ENCODE measurements around the gene METRNL. TPM values are rescaled to one million over a fixed set of nuclear protein-coding genes. Genes with fewer than 3 reads are reported as not detected.

METRNL gene
- total RNA-seq, 1 experiment from 2014 or later: 44.6 TPM

DNA sequence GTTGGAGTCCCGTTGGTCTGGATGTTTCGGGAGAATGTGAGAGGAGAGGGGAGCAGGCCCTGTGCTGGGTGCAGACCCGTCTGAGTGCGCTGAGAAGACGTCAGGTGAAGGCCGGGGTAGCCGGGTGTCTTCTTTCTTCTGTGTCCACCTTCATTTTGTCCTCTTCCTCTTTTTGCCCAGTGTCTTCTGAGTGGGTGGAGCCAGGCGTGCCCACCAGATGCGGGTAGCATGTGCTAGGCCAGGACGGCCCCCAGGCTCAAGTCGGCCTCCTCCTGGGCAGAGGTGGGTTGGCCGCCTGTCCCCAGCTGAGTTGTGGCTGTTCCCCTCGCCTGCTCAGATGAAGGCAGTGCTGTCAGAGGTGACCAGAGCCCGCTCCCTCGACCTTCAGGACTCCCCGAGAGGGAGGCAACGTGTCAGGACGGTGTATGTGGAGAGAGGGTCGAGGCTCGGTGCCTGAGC lies 3.5 kb downstream of the METRNL start:
- TF ChIP-seq, protein P1, sequence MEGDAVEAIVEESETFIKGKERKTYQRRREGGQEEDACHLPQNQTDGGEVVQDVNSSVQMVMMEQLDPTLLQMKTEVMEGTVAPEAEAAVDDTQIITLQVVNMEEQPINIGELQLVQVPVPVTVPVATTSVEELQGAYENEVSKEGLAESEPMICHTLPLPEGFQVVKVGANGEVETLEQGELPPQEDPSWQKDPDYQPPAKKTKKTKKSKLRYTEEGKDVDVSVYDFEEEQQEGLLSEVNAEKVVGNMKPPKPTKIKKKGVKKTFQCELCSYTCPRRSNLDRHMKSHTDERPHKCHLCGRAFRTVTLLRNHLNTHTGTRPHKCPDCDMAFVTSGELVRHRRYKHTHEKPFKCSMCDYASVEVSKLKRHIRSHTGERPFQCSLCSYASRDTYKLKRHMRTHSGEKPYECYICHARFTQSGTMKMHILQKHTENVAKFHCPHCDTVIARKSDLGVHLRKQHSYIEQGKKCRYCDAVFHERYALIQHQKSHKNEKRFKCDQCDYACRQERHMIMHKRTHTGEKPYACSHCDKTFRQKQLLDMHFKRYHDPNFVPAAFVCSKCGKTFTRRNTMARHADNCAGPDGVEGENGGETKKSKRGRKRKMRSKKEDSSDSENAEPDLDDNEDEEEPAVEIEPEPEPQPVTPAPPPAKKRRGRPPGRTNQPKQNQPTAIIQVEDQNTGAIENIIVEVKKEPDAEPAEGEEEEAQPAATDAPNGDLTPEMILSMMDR (conservative IDR thresholded peaks at IDR 0.05): no peak
- no peak for TF ChIP-seq EZH2 (IDR thresholded peaks at IDR 0.05; ENCODE audit: low read depth)
- intact Hi-C loops (cut with micrococcal nuclease; ENCODE audit: unreplicated experiment): no loop called here
- Histone ChIP-seq H3K9me3 (ENCODE audit: insufficient read depth, low read depth) (no peaks in the 10 kb centered on the region), H3K27ac (peak overlapping the region; percentile 86), H4K20me1 (ENCODE audit: insufficient read depth) (no peaks in the 10 kb centered on the region; the same call in 1 of the 2 replicates), H3K79me2 (ENCODE audit: low read depth) (peaks cover 64% of the 10 kb centered on the region), H3K9me2 (ENCODE audit: insufficient read depth) (no peaks in the 10 kb centered on the region), H3K27me3 (ENCODE audit: insufficient read depth, low read depth) (peaks cover 8% of the 10 kb centered on the region; the same call in 1 of the 2 replicates), H3K4me2 (peak overlapping the region; percentile 72), H3K4me1 (replicated peaks; ENCODE audit: insufficient read depth) (peaks cover 35% of the 10 kb centered on the region), H3K36me3 (ENCODE audit: low read depth) (no peaks in the 10 kb centered on the region), H3K4me3 (0 out of 2 replicates have a peak overlapping the region, but pooled peaks have one; percentile 26), H2AFZ (no peak overlapping the region), H3F3A (ENCODE audit: insufficient read depth, low read depth) (peaks cover 25% of the 10 kb centered on the region)
- no TSS peak for BruUV-seq (replicated peaks)
- ChIA-PET CTCF (no interaction called here), POLR2A (ENCODE audit: unreplicated experiment) (no interaction called here)
- DNase-seq: no peak

DNA sequence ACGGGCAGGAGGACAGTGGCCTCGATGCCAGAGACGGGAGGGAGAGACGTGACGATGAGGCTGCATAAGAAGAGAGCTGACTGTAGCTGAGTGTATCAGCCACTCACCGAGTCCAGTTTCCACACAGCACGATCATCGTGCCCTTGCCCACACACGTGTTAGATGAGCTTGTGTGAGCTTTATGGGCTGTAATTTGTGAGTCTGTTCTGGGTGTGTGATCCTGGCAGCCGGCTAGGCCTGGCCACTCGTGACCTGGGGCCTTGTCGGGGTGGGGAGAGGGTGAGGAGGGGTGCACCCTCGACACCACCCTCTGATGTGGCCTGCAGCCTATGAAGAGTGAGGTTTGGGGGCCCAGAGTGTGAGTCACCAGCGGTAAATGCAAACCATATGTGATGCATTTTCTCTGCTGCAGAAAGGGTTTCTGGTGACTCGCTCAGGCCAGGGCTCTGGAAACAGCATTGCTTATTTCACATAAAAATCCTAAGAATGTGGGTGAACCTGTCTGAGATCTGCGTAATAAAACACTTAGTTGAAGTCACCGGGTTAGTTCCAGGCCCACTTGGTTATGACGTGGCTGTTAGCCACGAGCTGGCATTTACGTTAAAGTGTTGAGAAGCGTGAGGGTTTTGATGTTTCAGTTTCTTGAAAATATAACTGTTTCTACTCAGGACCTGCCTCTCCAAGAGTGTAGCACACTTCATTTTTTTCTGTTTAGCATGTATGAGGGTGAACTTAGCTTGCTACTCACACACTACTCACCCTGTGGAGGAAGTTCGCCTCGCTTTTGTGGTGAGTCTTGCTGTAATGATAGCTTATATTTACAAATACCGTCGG lies 4.2 kb downstream of the METRNL start:
- intact Hi-C loops (cut with micrococcal nuclease; ENCODE audit: unreplicated experiment): no loop called here
- no peaks in the 10 kb centered on the region for H3K9me2 ChIP-seq (ENCODE audit: insufficient read depth)
- 0 out of 2 replicates have a peak, but pooled peaks cover 3% of the 10 kb centered on the region for H3K27me3 ChIP-seq (ENCODE audit: insufficient read depth, low read depth)
- peak overlapping the region; percentile 72 for H3K4me2 ChIP-seq
- CTCF ChIA-PET: no interaction called here
- H4K20me1 ChIP-seq (ENCODE audit: insufficient read depth): no peaks in the 10 kb centered on the region; the same call in 1 of the 2 replicates
- POLR2A ChIA-PET (ENCODE audit: unreplicated experiment): interaction anchor here (0.6 to 1.0 kb wide), 4 partner anchors 100 to 802 kb away, joined by 4 to 9 read pairs (median 4); no protein-coding TSS in a partner anchor
- no peaks in the 10 kb centered on the region for H3K36me3 ChIP-seq (ENCODE audit: low read depth)
- no peaks in the 10 kb centered on the region for H3K9me3 ChIP-seq (ENCODE audit: insufficient read depth, low read depth)
- H3K79me2 ChIP-seq (ENCODE audit: low read depth): peaks cover 64% of the 10 kb centered on the region
- peak overlapping the region; percentile 86 for H3K27ac ChIP-seq
- peak; percentile 69 to 88 for DNase-seq
- peaks cover 25% of the 10 kb centered on the region for H3F3A ChIP-seq (ENCODE audit: insufficient read depth, low read depth)
- H3K4me1 ChIP-seq (replicated peaks; ENCODE audit: insufficient read depth): peaks cover 36% of the 10 kb centered on the region
- H2AFZ ChIP-seq: no peak overlapping the region
- TF ChIP-seq EZH2 (IDR thresholded peaks at IDR 0.05; ENCODE audit: low read depth): no peak
- TF ChIP-seq, protein P1 (conservative IDR thresholded peaks at IDR 0.05): no peak
- 0 out of 2 replicates have a peak overlapping the region, but pooled peaks have one; percentile 26 for H3K4me3 ChIP-seq
- no TSS peak for BruUV-seq (replicated peaks)

DNA sequence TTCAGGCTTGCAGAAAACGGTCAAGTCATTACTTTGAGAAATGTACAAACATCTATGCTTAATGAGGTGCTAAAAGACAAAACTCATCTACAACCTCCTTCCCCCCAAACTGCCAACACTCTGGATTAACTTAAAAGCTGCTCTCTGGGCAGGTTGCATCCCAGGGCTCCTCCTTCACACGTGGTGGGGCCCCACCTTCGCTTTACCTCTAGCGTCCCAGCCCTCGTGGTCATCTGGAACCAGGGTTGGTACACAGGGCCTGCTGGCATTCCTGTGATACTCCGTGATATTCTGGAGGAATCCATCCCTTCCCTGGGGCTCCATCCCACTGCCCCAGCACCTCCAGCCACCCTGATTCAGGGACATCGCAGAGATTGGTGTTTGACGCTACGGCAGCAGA lies 4.8 kb downstream of the METRNL start:
- H4K20me1 ChIP-seq (ENCODE audit: insufficient read depth): no peaks in the 10 kb centered on the region; the same call in 1 of the 2 replicates
- H3K9me3 ChIP-seq (ENCODE audit: insufficient read depth, low read depth): no peaks in the 10 kb centered on the region
- no peak overlapping the region for H3K4me3 ChIP-seq
- peaks cover 26% of the 10 kb centered on the region for H3F3A ChIP-seq (ENCODE audit: insufficient read depth, low read depth)
- ChIA-PET POLR2A (ENCODE audit: unreplicated experiment) (interaction anchor here (0.6 to 1.0 kb wide), 3 partner anchors 99 to 803 kb away, joined by 4 to 9 read pairs (median 4); no protein-coding TSS in a partner anchor), CTCF (no interaction called here)
- H3K4me2 ChIP-seq: peak overlapping the region; percentile 72
- H2AFZ ChIP-seq: no peak overlapping the region
- peaks cover 43% of the 10 kb centered on the region for H3K4me1 ChIP-seq (replicated peaks; ENCODE audit: insufficient read depth)
- no peaks in the 10 kb centered on the region for H3K9me2 ChIP-seq (ENCODE audit: insufficient read depth)
- BruUV-seq (replicated peaks): no TSS peak
- no peaks in the 10 kb centered on the region for H3K36me3 ChIP-seq (ENCODE audit: low read depth)
- intact Hi-C loops (cut with micrococcal nuclease; ENCODE audit: unreplicated experiment): no loop called here
- TF ChIP-seq, protein P1 (conservative IDR thresholded peaks at IDR 0.05): no peak
- TF ChIP-seq EZH2 (IDR thresholded peaks at IDR 0.05; ENCODE audit: low read depth): no peak
- DNase-seq: no peak
- H3K79me2 ChIP-seq (ENCODE audit: low read depth): peaks cover 64% of the 10 kb centered on the region
- H3K27ac ChIP-seq: peak overlapping the region; percentile 86
- no peaks in the 10 kb centered on the region for H3K27me3 ChIP-seq (ENCODE audit: insufficient read depth, low read depth)

Measured in PC-9 (cell line).